Uterus (tissue), 4 donors: ENCODE measurements around the gene ITPR2. TPM values are rescaled to one million over a fixed set of nuclear protein-coding genes. Genes with fewer than 3 reads are reported as not detected.

ENCODE experiments used
- DNase-seq, 2 donors: peaks; one replicate each; pipeline ENCODE4 v3.0.0-alpha.2; 2019 to 2020
- H3K27ac ChIP-seq, 2 donors: fragments of 200-600 bp; sonication (generic); 1 replicate in 1 of 2; 2 replicates in 1 of 2; pipeline ENCODE4 v1.5.1; 2016 to 2018
- H3K27me3 ChIP-seq, 2 donors: fragments of 200-600 bp; sonication (generic); one replicate each; pipeline ENCODE4 v1.5.1; 2018 to 2019; ENCODE audit warnings: control low read depth in 1 of 2
- H3K36me3 ChIP-seq, 2 donors: fragments of 200-600 bp; sonication (generic); one replicate each; pipeline ENCODE4 v1.5.1; 2019; ENCODE audit warnings: control low read depth in 1 of 2
- H3K4me1 ChIP-seq, 2 donors: fragments of 200-600 bp; sonication (generic); one replicate each; pipeline ENCODE4 v1.5.1; 2018 to 2019; ENCODE audit warnings: control low read depth in 1 of 2
- H3K4me3 ChIP-seq, 2 donors: fragments of 200-600 bp; sonication (generic); 1 replicate in 1 of 2; 2 replicates in 1 of 2; pipeline ENCODE4 v1.5.1; 2018 to 2019; ENCODE audit warnings: mild to moderate bottlenecking in 1 of 2
- H3K9me3 ChIP-seq, 2 donors: fragments of 200-600 bp; sonication (generic); one replicate each; pipeline ENCODE4 v1.5.1; 2019; ENCODE audit warnings: control low read depth in 1 of 2
- CTCF ChIP-seq, 4 experiments: fragments of 200-600 bp in 2 of 4; fragments of 450-650 bp in 2 of 4; sonication (generic) in 2 of 4; IDR thresholded peaks; one replicate each; pipeline ENCODE4 v1.5.1; 2016 to 2019; ENCODE audit warnings: antibody characterized with exemption in 4 of 4, mild to moderate bottlenecking in 2 of 4, moderate library complexity in 1 of 4
- POLR2A ChIP-seq, 2 donors: fragments of 450-650 bp; IDR thresholded peaks; one replicate each; pipeline ENCODE4 v1.6.1; 2016; ENCODE audit warnings: antibody characterized with exemption in 2 of 2, mild to moderate bottlenecking in 1 of 2, moderate library complexity in 1 of 2
- intact Hi-C: fragments of 100-400 bp; cut with DNase I; formaldehyde crosslinking; loops from one replicate; pipeline ENCODE4 v1.15.1; 2023; ENCODE audit warnings: low total_unique reads
- total RNA-seq, 4 donors: library from RNA; depleted of rRNA in 3 of 4; stranded (reverse); fragments of >200 nt in 3 of 4; gene quantifications; one replicate each; pipeline versions ENCODE4 v1.1.0 to v1.2.4, GENCODE V29; 2014 to 2023
- donor health status: DM: yes; HTN: yes; CAD: no.

Gene ITPR2
- total RNA-seq, 4 donors from 2014 or later: 53.5 to 271 (median 60.4) TPM

- intact Hi-C loops: no loop called here
- TF ChIP-seq POLR2A (IDR thresholded peaks at IDR 0.05) (no peak), CTCF (IDR thresholded peaks at IDR 0.05) (no peak)
- no peaks in the 10 kb centered on the region for H3K9me3 ChIP-seq
Observed at GRCh38 chr12:26304273-26304672, 528.7 kb downstream of the ITPR2 start.

GRCh38 chr12:26303418-26303817 lies 529.6 kb downstream of the ITPR2 start:
- no peak overlapping the region for H3K27ac ChIP-seq
- no peak for TF ChIP-seq POLR2A (IDR thresholded peaks at IDR 0.05)
- no peak for TF ChIP-seq CTCF (IDR thresholded peaks at IDR 0.05)
- no peaks in the 10 kb centered on the region for H3K9me3 ChIP-seq
- no peaks in the 10 kb centered on the region for H3K4me1 ChIP-seq
- H3K36me3 ChIP-seq: no peaks in the 10 kb centered on the region
- no peak for DNase-seq
- intact Hi-C loops: no loop called here
- no peak overlapping the region for H3K4me3 ChIP-seq
- H3K27me3 ChIP-seq: no peaks in the 10 kb centered on the region

More at GRCh38 chr12:26304273-26304672, 528.7 kb downstream of the ITPR2 start:
- DNase-seq: no peak
- no peaks in the 10 kb centered on the region for H3K4me1 ChIP-seq
- H3K4me3 ChIP-seq: no peak overlapping the region
- H3K36me3 ChIP-seq: no peaks in the 10 kb centered on the region
- no peaks in the 10 kb centered on the region for H3K27me3 ChIP-seq
- no peak overlapping the region for H3K27ac ChIP-seq

GRCh38 chr12:26302776-26303175 lies 530.2 kb downstream of the ITPR2 start:
- Histone ChIP-seq H3K4me3 (no peak overlapping the region), H3K36me3 (no peaks in the 10 kb centered on the region), H3K4me1 (peaks cover 0 to 3% of the 10 kb centered on the region in 2 donors), H3K27ac (no peak overlapping the region), H3K9me3 (no peaks in the 10 kb centered on the region), H3K27me3 (no peaks in the 10 kb centered on the region)
- DNase-seq: no peak
- intact Hi-C loops: no loop called here
- no peak for TF ChIP-seq POLR2A (IDR thresholded peaks at IDR 0.05)
- no peak for TF ChIP-seq CTCF (IDR thresholded peaks at IDR 0.05)

- intact Hi-C loops: no loop called here
- Histone ChIP-seq H3K36me3 (no peaks in the 10 kb centered on the region), H3K9me3 (no peaks in the 10 kb centered on the region), H3K4me3 (no peak overlapping the region), H3K27ac (peak overlapping the region; percentile 81 to 84), H3K27me3 (no peaks in the 10 kb centered on the region), H3K4me1 (peaks cover 0 to 3% of the 10 kb centered on the region in 2 donors)
- DNase-seq: no peak
- TF ChIP-seq POLR2A (IDR thresholded peaks at IDR 0.05): no peak
- no peak for TF ChIP-seq CTCF (IDR thresholded peaks at IDR 0.05)
Observed at GRCh38 chr12:26299751-26300150, 533.2 kb downstream of the ITPR2 start.

- Histone ChIP-seq H3K4me3 (peak overlapping the region in 1 of 2 donors; percentile 21), H3K27me3 (no peaks in the 10 kb centered on the region), H3K36me3 (no peaks in the 10 kb centered on the region), H3K27ac (peak overlapping the region; percentile 81 to 84), H3K9me3 (no peaks in the 10 kb centered on the region), H3K4me1 (peaks cover 0 to 3% of the 10 kb centered on the region in 2 donors)
- DNase-seq: peak in 1 of 2 donors; percentile 47
- no peak for TF ChIP-seq POLR2A (IDR thresholded peaks at IDR 0.05)
- TF ChIP-seq CTCF (IDR thresholded peaks at IDR 0.05): peak in 2 of 4 experiments; percentile 16 to 44
- intact Hi-C loops: no loop called here
Observed at GRCh38 chr12:26298785-26299621, 534.0 kb downstream of the ITPR2 start.
